Spleen (tissue), 11 donors: ENCODE measurements around the gene CIC. TPM values are rescaled to one million over a fixed set of nuclear protein-coding genes. Genes with fewer than 3 reads are reported as not detected.

Source experiments
- DNase-seq: peaks from one replicate; pipeline ENCODE4 v3.0.0-alpha.2; 2020
- H3K27ac ChIP-seq, 8 donors: fragments of 200-600 bp; sonication (generic) in 7 of 8; 1 replicate in 4 of 8; 2 replicates in 4 of 8; pipeline versions ENCODE4 v1.5.0 to v1.8.0; 2016 to 2021; ENCODE audit warnings: inconsistent platforms in 4 of 8, mild to moderate bottlenecking in 4 of 8, moderate library complexity in 1 of 8
- H3K27me3 ChIP-seq, 7 donors: fragments of 200-600 bp; sonication (generic) in 6 of 7; replicated peaks in 1 of 7; 1 replicate in 4 of 7; 2 replicates in 3 of 7; pipeline versions ENCODE4 v1.5.0 to v1.8.0; 2016 to 2021; ENCODE audit warnings: inconsistent platforms in 3 of 7, mild to moderate bottlenecking in 1 of 7
- H3K36me3 ChIP-seq, 6 donors: fragments of 200-600 bp; sonication (generic) in 5 of 6; 1 replicate in 4 of 6; 2 replicates in 2 of 6; pipeline versions ENCODE4 v1.5.0 to v1.8.0; 2016 to 2021; ENCODE audit warnings: inconsistent platforms in 2 of 6
- H3K4me1 ChIP-seq, 6 donors: fragments of 200-600 bp; sonication (generic) in 5 of 6; 1 replicate in 3 of 6; 2 replicates in 3 of 6; pipeline versions ENCODE4 v1.5.0 to v1.8.0; 2016 to 2021; ENCODE audit warnings: inconsistent platforms in 3 of 6
- H3K4me3 ChIP-seq, 8 donors: fragments of 200-600 bp; sonication (generic) in 7 of 8; 1 replicate in 4 of 8; 2 replicates in 4 of 8; pipeline versions ENCODE4 v1.5.0 to v1.8.0; 2016 to 2021; ENCODE audit warnings: inconsistent platforms in 4 of 8, mild to moderate bottlenecking in 4 of 8, moderate library complexity in 2 of 8
- H3K9me3 ChIP-seq, 8 donors: fragments of 200-600 bp; sonication (generic) in 7 of 8; 1 replicate in 4 of 8; 2 replicates in 4 of 8; pipeline versions ENCODE4 v1.5.0 to v1.8.0; 2016 to 2021; ENCODE audit warnings: inconsistent platforms in 4 of 8
- CTCF ChIP-seq, 11 experiments: fragments of 200-600 bp in 7 of 11; fragments of 450-650 bp in 4 of 11; sonication (generic) in 4 of 11; IDR thresholded peaks in 8 of 11; conservative IDR thresholded peaks in 3 of 11; 1 replicate in 7 of 11; 2 replicates in 4 of 11; pipeline versions ENCODE4 v1.4.0 to v1.8.0; 2016 to 2021; ENCODE audit warnings: antibody characterized with exemption in 11 of 11, inconsistent platforms in 4 of 11, mild to moderate bottlenecking in 1 of 11
- POLR2A ChIP-seq, 3 donors: fragments of 450-650 bp; IDR thresholded peaks; one replicate each; pipeline ENCODE4 v1.5.1; 2017; ENCODE audit warnings: antibody characterized with exemption in 3 of 3, mild to moderate bottlenecking in 1 of 3
- POLR2AphosphoS5 ChIP-seq, 3 donors: sonication (generic); formaldehyde crosslinking; IDR thresholded peaks; one replicate each; pipeline ENCODE4 v1.5.1; 2017; ENCODE audit warnings: antibody characterized with exemption in 3 of 3
- WGBS, 5 donors: extraction: QIAGEN DNeasy Blood & Tissue Kit in 3 of 5; methylation state at CpG; one replicate each; pipeline versions ENCODE4 v1.1.5 to v1.1.7; 2013 to 2018; 5-methylcytosine and 5-hydroxymethylcytosine counted together
- intact Hi-C: fragments of 100-400 bp; cut with DNase I; formaldehyde crosslinking; loops from one replicate; pipeline ENCODE4 v1.15.0; 2023; ENCODE audit warnings: low total_unique reads
- polyA plus RNA-seq, 3 donors: library from polyadenylated mRNA; stranded (reverse); fragments of 200-250 nt; gene quantifications; one replicate each; pipeline ENCODE4 v1.2.1, GENCODE V29; 2013
- total RNA-seq, 7 donors: library from RNA; depleted of rRNA in 3 of 7; stranded (reverse); fragments of >200 nt in 3 of 7; fragmentation: NEBNext Ultra II Directional in 4 of 7; extraction: Animal tissue kit (Norgen Biotek cat#: 25700) in 4 of 7; gene quantifications; one replicate each; pipeline versions ENCODE4 v1.1.0 to v1.2.1, GENCODE V29; 2016 to 2021
- donor health status: healthy with polysubstance abuse.
- donor health status: DM: no; HTN: no; CAD: no; lungs with moderate emphysema.
- donor health status: DM: no; HTN: no; CAD: no.
- donor health status: Bipolar disorder and iron deficiency.
- donor health status: healthy.
- donor health status: DM: no; HTN: no; CAD: no.
- donor health status: DM: yes; HTN: yes; CAD: no.

CIC gene
- total and polyA plus RNA-seq, 10 donors = 12.5 to 100 (median 69.8) TPM

- peaks cover 17 to 36% (median 27%) of the 10 kb centered on the region in 6 donors for H3K4me1 ChIP-seq
- no peaks in the 10 kb centered on the region for H3K36me3 ChIP-seq
- no peak overlapping the region for H3K4me3 ChIP-seq
- no peaks in the 10 kb centered on the region for H3K9me3 ChIP-seq
- DNase-seq = no peak
- H3K27me3 ChIP-seq = peaks cover 0 to 38% (median 22%) of the 10 kb centered on the region in 7 donors
- intact Hi-C loops = no loop called here
- no peak overlapping the region for H3K27ac ChIP-seq
- WGBS, 5 donors = 88 to 94% (median 90%) methylated on average over 13 of the region's 13 CpGs
- TF ChIP-seq POLR2A (IDR thresholded peaks at IDR 0.05) = no peak
Observed at GRCh38 chr19:42317535-42317934, 48.5 kb downstream of the CIC start.

- 63 to 80% (median 74%) methylated on average over 9 of the region's 9 CpGs for WGBS, 5 donors
- intact Hi-C loops = no loop called here
- Histone ChIP-seq H3K27me3 (peaks cover 0 to 33% (median 21%) of the 10 kb centered on the region in 7 donors), H3K36me3 (no peaks in the 10 kb centered on the region), H3K4me3 (no peak overlapping the region), H3K27ac (no peak overlapping the region), H3K9me3 (no peaks in the 10 kb centered on the region), H3K4me1 (peaks cover 14 to 41% (median 30%) of the 10 kb centered on the region in 6 donors)
- no peak for DNase-seq
- TF ChIP-seq CTCF (IDR thresholded peaks at IDR 0.05 in 8 of 11, conservative IDR thresholded peaks at IDR 0.05 in 3 of 11) = no peak
- no peak for TF ChIP-seq POLR2A (IDR thresholded peaks at IDR 0.05)
- no peak for TF ChIP-seq POLR2AphosphoS5 (IDR thresholded peaks at IDR 0.05)
Observed at GRCh38 chr19:42322305-42322704, 53.3 kb downstream of the CIC start.

GRCh38 chr19:42323473-42323851 lies 54.4 kb downstream of the CIC start:
- no peak overlapping the region for H3K27ac ChIP-seq
- intact Hi-C loops = no loop called here
- peak overlapping the region in 2 of 8 donors; percentile 86 to 89 for H3K4me3 ChIP-seq
- no peak for DNase-seq
- no peaks in the 10 kb centered on the region for H3K9me3 ChIP-seq
- H3K4me1 ChIP-seq = peaks cover 13 to 47% (median 37%) of the 10 kb centered on the region in 6 donors
- TF ChIP-seq POLR2AphosphoS5 (IDR thresholded peaks at IDR 0.05) (no peak), CTCF (IDR thresholded peaks at IDR 0.05 in 8 of 11, conservative IDR thresholded peaks at IDR 0.05 in 3 of 11) (no peak)
- peaks cover 0 to 33% (median 21%) of the 10 kb centered on the region in 7 donors for H3K27me3 ChIP-seq
- no peaks in the 10 kb centered on the region for H3K36me3 ChIP-seq
- 26 to 41% (median 27%) methylated on average over 22 to 29 of the region's 29 CpGs for WGBS, 5 donors

GRCh38 chr19:42323852-42324654 lies 55.0 kb downstream of the CIC start:
- H3K27me3 ChIP-seq = peaks cover 0 to 33% (median 21%) of the 10 kb centered on the region in 7 donors
- no peak overlapping the region for H3K27ac ChIP-seq
- H3K36me3 ChIP-seq = no peaks in the 10 kb centered on the region
- H3K4me3 ChIP-seq = peak overlapping the region; percentile 29 to 97 (median 86)
- intact Hi-C loops = no loop called here
- peaks cover 13 to 47% (median 38%) of the 10 kb centered on the region in 6 donors for H3K4me1 ChIP-seq
- WGBS, 5 donors = 3 to 10% (median 4%) methylated on average over 48 to 92 of the region's 92 CpGs
- TF ChIP-seq CTCF (IDR thresholded peaks at IDR 0.05 in 8 of 11, conservative IDR thresholded peaks at IDR 0.05 in 3 of 11) (no peak), POLR2A (IDR thresholded peaks at IDR 0.05) (no peak), POLR2AphosphoS5 (IDR thresholded peaks at IDR 0.05) (no peak)
- no peaks in the 10 kb centered on the region for H3K9me3 ChIP-seq
- DNase-seq = peak; percentile 88
